ENCODE measurements around the gene C12orf76.
"Not testable (repeated sequence)": the region's sequence is repeated elsewhere in the genome, so short reads cannot be mapped to it uniquely, and the experiment has no call there.

C12orf76 gene

GRCh38 chr12:110048242-110049027, at the start of gene C12orf76:
C12orf76 (minus strand) TSS chr12:110048522; CDS start chr12:110048495, 27 bp downstream.
- peak; percentile 96 for DNase-seq (ENCODE audit: low spot score)

GRCh38 chr12:110093631-110094311, 45.4 kb upstream of the C12orf76 start:
- DNase-seq (ENCODE audit: low spot score) = no peak

GRCh38 chr12:110091136-110091711, 42.9 kb upstream of the C12orf76 start:
- no peak for DNase-seq (ENCODE audit: low spot score)

GRCh38 chr12:110090266-110091135, 42.2 kb upstream of the C12orf76 start:
- no peak for DNase-seq (ENCODE audit: low spot score)

- DNase-seq (ENCODE audit: low spot score) = no peak
These were observed 40.6 kb upstream of the C12orf76 start for GRCh38 chr12:110088936-110089335.

GRCh38 chr12:110088216-110088615, 39.9 kb upstream of the C12orf76 start:
- not testable (repeated sequence) for DNase-seq (ENCODE audit: low spot score)

- no peak for DNase-seq (ENCODE audit: low spot score)
These were observed 36.1 kb upstream of the C12orf76 start for GRCh38 chr12:110084314-110085015.

GRCh38 chr12:110080410-110080809, 32.1 kb upstream of the C12orf76 start:
- DNase-seq (ENCODE audit: low spot score) = no peak

- peak; percentile 88 for DNase-seq (ENCODE audit: low spot score)
These were observed 31.4 kb upstream of the C12orf76 start for GRCh38 chr12:110079477-110080400.

GRCh38 chr12:110077800-110078199, 29.5 kb upstream of the C12orf76 start:
- no peak for DNase-seq (ENCODE audit: low spot score)

- DNase-seq (ENCODE audit: low spot score) = no peak
These were observed 27.6 kb upstream of the C12orf76 start for GRCh38 chr12:110075880-110076279.

- DNase-seq (ENCODE audit: low spot score) = no peak
These were observed 25.8 kb upstream of the C12orf76 start for GRCh38 chr12:110074089-110074488.

GRCh38 chr12:110073049-110073831, 24.9 kb upstream of the C12orf76 start:
- peak; percentile 29 for DNase-seq (ENCODE audit: low spot score)

GRCh38 chr12:110072636-110073035, 24.3 kb upstream of the C12orf76 start:
- not testable (repeated sequence) for DNase-seq (ENCODE audit: low spot score)

GRCh38 chr12:110071967-110072366, 23.6 kb upstream of the C12orf76 start:
- DNase-seq (ENCODE audit: low spot score) = no peak

GRCh38 chr12:110071504-110071903, 23.2 kb upstream of the C12orf76 start:
- no peak for DNase-seq (ENCODE audit: low spot score)

GRCh38 chr12:110068654-110069053, 20.3 kb upstream of the C12orf76 start:
- DNase-seq (ENCODE audit: low spot score) = no peak

- DNase-seq (ENCODE audit: low spot score) = not testable (repeated sequence)
These were observed 19.8 kb upstream of the C12orf76 start for GRCh38 chr12:110068115-110068514.

GRCh38 chr12:110067531-110067930, 19.2 kb upstream of the C12orf76 start:
- no peak for DNase-seq (ENCODE audit: low spot score)
